CD4-positive, alpha-beta T cell (primary cell): ENCODE results near the gene ADGRG6. TPM values are rescaled to one million over a fixed set of nuclear protein-coding genes. Genes with fewer than 3 reads are reported as not detected.
A peak's percentile ranks its signal among the peaks of the same experiment; 100 is the strongest.

Experiments used
- ATAC-seq: fragments of 200-7000 bp; cut with Tn5 transposase; one replicate; pipeline ENCODE4 v1.10.0; 2022; ENCODE audit warnings: mild to moderate bottlenecking; ENCODE audit not compliant: poor library complexity
- CTCF ChIA-PET: fragments of 350-600 bp; sonication (Branson Sonifier 250); formaldehyde crosslinking; loops from one replicate; lab custom pipeline; 2021; ENCODE audit warnings: antibody characterized with exemption, inconsistent platforms; lab: Charles Lee
- POLR2A ChIA-PET: fragments of 350-600 bp; sonication (Branson Sonifier 250); formaldehyde crosslinking; loops from one replicate; lab custom pipeline; 2021; ENCODE audit warnings: antibody characterized with exemption, inconsistent platforms; lab: Charles Lee
- DNase-seq, 14 experiments: peaks; one replicate each; pipeline ENCODE4 v3.0.0-alpha.2; 2013 to 2020; ENCODE audit warnings: mixed read lengths in 2 of 14
- H3K27ac ChIP-seq, 2 donors: one replicate each; pipeline versions ENCODE4 v1.5.1 to v1.7.0; 2013; ENCODE audit warnings: low read length in 2 of 2, low read depth in 1 of 2, mild to moderate bottlenecking in 1 of 2
- H3K27me3 ChIP-seq, 2 experiments: 1 replicate in 1 of 2; 2 replicates in 1 of 2; pipeline versions ENCODE4 v1.6.1 to v1.7.0; 2013; ENCODE audit warnings: low read length in 2 of 2, control low read depth in 1 of 2, mild to moderate bottlenecking in 1 of 2, moderate library complexity in 1 of 2; ENCODE audit not compliant: insufficient read depth in 2 of 2, control insufficient read depth in 1 of 2
- H3K36me3 ChIP-seq: one replicate; pipeline ENCODE4 v1.6.1; 2013; ENCODE audit warnings: low read length, control low read depth; ENCODE audit not compliant: insufficient read depth
- H3K4me1 ChIP-seq: one replicate; pipeline ENCODE4 v1.6.1; 2013; ENCODE audit warnings: low read length, control low read depth; ENCODE audit not compliant: insufficient read depth
- H3K4me3 ChIP-seq: one replicate; pipeline ENCODE4 v1.5.1; 2013; ENCODE audit warnings: mild to moderate bottlenecking, low read length, moderate library complexity
- H3K9me3 ChIP-seq, 2 experiments: 1 replicate in 1 of 2; 2 replicates in 1 of 2; pipeline versions ENCODE4 v1.6.1 to v1.7.0; 2013; ENCODE audit warnings: low read length in 2 of 2, mild to moderate bottlenecking in 2 of 2, control low read depth in 1 of 2, moderate library complexity in 1 of 2; ENCODE audit not compliant: control insufficient read depth in 1 of 2, insufficient read depth in 1 of 2
- H3K27ac Mint-ChIP-seq: one replicate; pipeline ENCODE4 v1.8.0; 2020; ENCODE audit warnings: mixed read lengths
- H3K27me3 Mint-ChIP-seq: one replicate; pipeline ENCODE4 v1.8.0; 2021; ENCODE audit warnings: mixed read lengths
- H3K36me3 Mint-ChIP-seq: one replicate; pipeline ENCODE4 v1.8.0; 2021; ENCODE audit warnings: low read depth, mixed read lengths
- H3K4me1 Mint-ChIP-seq: one replicate; pipeline ENCODE4 v1.8.0; 2021; ENCODE audit warnings: low read depth, mixed read lengths
- H3K4me3 Mint-ChIP-seq: one replicate; pipeline ENCODE4 v1.8.0; 2020; ENCODE audit warnings: mild to moderate bottlenecking, mixed read lengths
- H3K9me3 Mint-ChIP-seq: one replicate; pipeline ENCODE4 v1.8.0; 2020; ENCODE audit warnings: mixed read lengths
- CTCF ChIP-seq: fragments of 200-600 bp; IDR thresholded peaks from one replicate; pipeline ENCODE4 v1.8.0; 2022; ENCODE audit warnings: antibody characterized with exemption, mild to moderate bottlenecking
- intact Hi-C, 2 experiments: fragments of 100-400 bp; cut with DNase I in 1 of 2; cut with micrococcal nuclease in 1 of 2; formaldehyde crosslinking; loops; one replicate each; pipeline versions ENCODE4 v1.15.1 to v1.9.0; 2023 to 2025; cut with DNase I, micrococcal nuclease
- total RNA-seq, 174 experiments: library from RNA in 2 of 174; stranded (reverse) in 2 of 174; gene quantifications; one replicate each; pipeline ENCODE4 v1.2.3 and lab custom pipeline; 2021 to 2026

Gene ADGRG6
- total RNA-seq, 2 experiments from 2014 or later, result 0.31 to 0.63 TPM

GRCh38 chr6:142353690-142354089 lies 51.9 kb downstream of the ADGRG6 start:
- POLR2A ChIA-PET, result no interaction called here
- H3K27me3 ChIP-seq, result no peaks in the 10 kb centered on the region
- H3K4me3 ChIP-seq, result no peak overlapping the region
- TF ChIP-seq CTCF, result no peak
- no peak overlapping the region for H3K27ac ChIP-seq
- Mint-ChIP-seq H3K27ac (no peak overlapping the region), H3K9me3 (peaks cover 2% of the 10 kb centered on the region), H3K36me3 (no peaks in the 10 kb centered on the region), H3K27me3 (no peaks in the 10 kb centered on the region), H3K4me1 (peaks cover 15% of the 10 kb centered on the region), H3K4me3 (no peak overlapping the region)
- CTCF ChIA-PET, result no interaction called here
- ATAC-seq, result no peak
- no peaks in the 10 kb centered on the region for H3K4me1 ChIP-seq
- intact Hi-C loops, result no loop called here
- H3K9me3 ChIP-seq, result peaks cover 0 to 4% of the 10 kb centered on the region in 2 experiments
- H3K36me3 ChIP-seq, result no peaks in the 10 kb centered on the region
- DNase-seq, result no peak

- peaks cover 0 to 4% of the 10 kb centered on the region in 2 experiments for H3K9me3 ChIP-seq
- Mint-ChIP-seq H3K4me3 (no peak overlapping the region), H3K36me3 (no peaks in the 10 kb centered on the region), H3K9me3 (peaks cover 2% of the 10 kb centered on the region), H3K27ac (no peak overlapping the region), H3K27me3 (no peaks in the 10 kb centered on the region), H3K4me1 (peaks cover 15% of the 10 kb centered on the region)
- H3K4me1 ChIP-seq, result no peaks in the 10 kb centered on the region
- DNase-seq, result no peak
- ChIA-PET POLR2A (no interaction called here), CTCF (no interaction called here)
- ATAC-seq, result no peak
- TF ChIP-seq CTCF, result no peak
- H3K36me3 ChIP-seq, result no peaks in the 10 kb centered on the region
- H3K4me3 ChIP-seq, result no peak overlapping the region
- no peak overlapping the region for H3K27ac ChIP-seq
- intact Hi-C loops, result no loop called here
- H3K27me3 ChIP-seq, result no peaks in the 10 kb centered on the region
Observed at GRCh38 chr6:142354650-142355049, 52.8 kb downstream of the ADGRG6 start.

- ATAC-seq (peak; percentile 80), DNase-seq (peak in 1 of 14 experiments; percentile 17)
- no peaks in the 10 kb centered on the region for H3K4me1 ChIP-seq
- Mint-ChIP-seq H3K36me3 (no peaks in the 10 kb centered on the region), H3K9me3 (peaks cover 2% of the 10 kb centered on the region), H3K4me1 (peaks cover 15% of the 10 kb centered on the region), H3K4me3 (no peak overlapping the region), H3K27ac (peak overlapping the region; percentile 3), H3K27me3 (no peaks in the 10 kb centered on the region)
- ChIA-PET POLR2A (interaction anchor here (0.6 to 1.5 kb wide), 2 partner anchors 40 to 324 kb away, joined by 3 read pairs; no protein-coding TSS in a partner anchor), CTCF (interaction anchor here (1.1 to 1.9 kb wide), 3 partner anchors 13 to 119 kb away, joined by 3 to 5 read pairs (median 4); no protein-coding TSS in a partner anchor)
- no peaks in the 10 kb centered on the region for H3K36me3 ChIP-seq
- H3K27ac ChIP-seq, result no peak overlapping the region
- no peaks in the 10 kb centered on the region for H3K27me3 ChIP-seq
- H3K9me3 ChIP-seq, result peaks cover 0 to 4% of the 10 kb centered on the region in 2 experiments
- no peak for TF ChIP-seq CTCF
- no peak overlapping the region for H3K4me3 ChIP-seq
- intact Hi-C loops, result no loop called here
Observed at GRCh38 chr6:142355520-142356174, 53.8 kb downstream of the ADGRG6 start.
